ENCODE results near the gene MTX2.

The MTX2 gene

GRCh38 chr2:176284461-176285049 lies 15.3 kb downstream of the MTX2 start:
- TF ChIP-seq, protein P1, sequence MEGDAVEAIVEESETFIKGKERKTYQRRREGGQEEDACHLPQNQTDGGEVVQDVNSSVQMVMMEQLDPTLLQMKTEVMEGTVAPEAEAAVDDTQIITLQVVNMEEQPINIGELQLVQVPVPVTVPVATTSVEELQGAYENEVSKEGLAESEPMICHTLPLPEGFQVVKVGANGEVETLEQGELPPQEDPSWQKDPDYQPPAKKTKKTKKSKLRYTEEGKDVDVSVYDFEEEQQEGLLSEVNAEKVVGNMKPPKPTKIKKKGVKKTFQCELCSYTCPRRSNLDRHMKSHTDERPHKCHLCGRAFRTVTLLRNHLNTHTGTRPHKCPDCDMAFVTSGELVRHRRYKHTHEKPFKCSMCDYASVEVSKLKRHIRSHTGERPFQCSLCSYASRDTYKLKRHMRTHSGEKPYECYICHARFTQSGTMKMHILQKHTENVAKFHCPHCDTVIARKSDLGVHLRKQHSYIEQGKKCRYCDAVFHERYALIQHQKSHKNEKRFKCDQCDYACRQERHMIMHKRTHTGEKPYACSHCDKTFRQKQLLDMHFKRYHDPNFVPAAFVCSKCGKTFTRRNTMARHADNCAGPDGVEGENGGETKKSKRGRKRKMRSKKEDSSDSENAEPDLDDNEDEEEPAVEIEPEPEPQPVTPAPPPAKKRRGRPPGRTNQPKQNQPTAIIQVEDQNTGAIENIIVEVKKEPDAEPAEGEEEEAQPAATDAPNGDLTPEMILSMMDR (IDR thresholded peaks at IDR 0.05; ENCODE audit: borderline replicate concordance, insufficient read depth, low read depth, low read length) = no peak
- H3K4me3 ChIP-seq (ENCODE audit: low read depth, low read length) = no peak overlapping the region

GRCh38 chr2:176285321-176285720 lies 16.1 kb downstream of the MTX2 start:
- TF ChIP-seq, protein P1 (IDR thresholded peaks at IDR 0.05; ENCODE audit: borderline replicate concordance, insufficient read depth, low read depth, low read length) = no peak
- no peak overlapping the region for H3K4me3 ChIP-seq (ENCODE audit: low read depth, low read length)

DNA sequence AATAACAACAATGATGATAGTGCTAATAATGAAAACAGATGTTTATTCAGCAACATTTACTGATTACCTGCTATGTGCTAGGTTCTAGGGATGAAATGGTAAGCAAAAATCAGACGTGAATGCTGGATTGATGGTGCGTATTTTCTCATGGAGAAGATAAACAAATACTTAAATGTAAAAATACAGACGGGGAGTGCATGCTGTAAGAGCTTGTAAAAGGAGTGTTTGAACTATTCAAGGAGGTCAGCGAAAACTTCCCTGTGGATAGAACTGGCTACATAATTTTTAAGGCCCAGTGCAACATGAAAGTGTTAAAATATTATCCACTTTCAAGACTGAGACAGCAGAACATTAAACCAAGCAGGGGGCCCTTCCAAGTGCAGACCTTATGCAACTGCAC lies 22.1 kb downstream of the MTX2 start:
- TF ChIP-seq, protein P1 (IDR thresholded peaks at IDR 0.05; ENCODE audit: borderline replicate concordance, insufficient read depth, low read depth, low read length) = no peak
- H3K4me3 ChIP-seq (ENCODE audit: low read depth, low read length) = no peak overlapping the region

DNA sequence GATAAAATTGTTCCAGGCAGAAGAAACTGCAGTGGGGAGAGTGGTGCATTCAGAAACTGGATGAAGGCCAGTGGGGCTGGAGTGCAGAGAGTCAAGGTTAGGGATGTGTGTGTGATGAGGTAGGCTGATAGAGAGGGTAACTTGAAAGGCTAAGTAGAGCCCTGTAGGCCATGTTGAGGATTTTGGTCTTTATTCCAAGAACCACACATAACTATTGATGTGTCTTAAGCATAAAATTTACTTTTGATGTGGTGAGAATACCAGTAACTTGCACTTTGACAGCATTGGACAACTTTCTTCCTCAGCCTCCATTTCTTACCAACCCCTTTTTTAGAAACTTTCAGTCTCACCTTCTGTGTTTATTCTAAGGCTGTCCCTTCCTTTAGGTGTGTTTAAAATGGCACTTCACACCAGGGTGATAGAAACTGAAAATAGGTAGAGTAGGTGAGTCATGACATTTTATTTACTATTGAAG lies 22.6 kb downstream of the MTX2 start:
- no peak overlapping the region for H3K4me3 ChIP-seq (ENCODE audit: low read depth, low read length)
- TF ChIP-seq, protein P1 (IDR thresholded peaks at IDR 0.05; ENCODE audit: borderline replicate concordance, insufficient read depth, low read depth, low read length) = no peak

- TF ChIP-seq, protein P1 (IDR thresholded peaks at IDR 0.05; ENCODE audit: borderline replicate concordance, insufficient read depth, low read depth, low read length) = no peak
- H3K4me3 ChIP-seq (ENCODE audit: low read depth, low read length) = no peak overlapping the region
Observed at GRCh38 chr2:176292608-176293007, 23.4 kb downstream of the MTX2 start.

DNA sequence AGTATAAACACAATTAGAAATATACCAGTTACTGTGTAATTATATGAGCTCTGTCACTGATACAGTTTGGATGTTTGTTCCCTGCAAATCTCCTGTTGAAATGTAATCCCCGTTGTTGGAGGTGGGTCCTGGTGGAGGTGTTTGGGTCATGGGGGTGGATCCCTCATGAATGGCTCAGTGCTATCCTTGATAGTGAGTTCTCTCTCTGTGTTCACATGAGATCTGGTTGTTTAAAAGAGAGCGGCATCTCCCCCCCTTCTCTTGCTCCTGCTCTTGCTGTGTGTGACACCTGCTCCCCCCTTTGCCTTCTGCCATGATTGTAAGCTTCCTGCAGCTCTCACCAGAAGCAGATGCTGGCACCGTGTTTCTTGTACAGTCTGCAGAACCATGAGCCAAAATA lies 24.1 kb downstream of the MTX2 start:
- no peak overlapping the region for H3K4me3 ChIP-seq (ENCODE audit: low read depth, low read length)
- TF ChIP-seq, protein P1 (IDR thresholded peaks at IDR 0.05; ENCODE audit: borderline replicate concordance, insufficient read depth, low read depth, low read length) = no peak

- TF ChIP-seq, protein P1 (IDR thresholded peaks at IDR 0.05; ENCODE audit: borderline replicate concordance, insufficient read depth, low read depth, low read length) = no peak
- H3K4me3 ChIP-seq (ENCODE audit: low read depth, low read length) = no peak overlapping the region
Observed at GRCh38 chr2:176297067-176297466, 27.8 kb downstream of the MTX2 start.

All from GM12875 (cell line).